ENCODE results near the gene ACTR2.

Gene ACTR2

DNA sequence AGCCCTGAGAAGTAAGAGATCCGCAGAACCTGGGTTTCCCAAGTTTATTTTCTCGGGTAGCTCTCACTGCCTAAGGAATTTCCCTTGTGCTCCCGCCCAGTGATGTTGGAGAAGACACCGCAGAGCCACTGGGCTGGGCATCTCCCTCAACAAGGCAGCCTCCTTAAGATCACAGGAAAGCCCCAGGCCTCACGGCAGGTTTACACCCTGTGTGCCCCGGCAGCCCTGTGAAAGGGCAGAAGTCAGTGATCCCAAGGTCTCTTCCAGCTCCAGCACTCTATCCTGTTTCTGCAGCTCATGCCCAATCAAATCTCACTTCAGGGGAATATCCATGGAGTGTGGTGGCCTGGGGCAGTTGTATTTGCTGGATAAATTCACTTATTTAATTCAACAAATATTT, 66.5 kb downstream of the ACTR2 start:
- Histone ChIP-seq H3K27ac (ENCODE audit: extremely low read depth, low read depth, low read length) (no peak overlapping the region), H3K4me1 (ENCODE audit: control insufficient read depth, insufficient read depth, low read length) (no peaks in the 10 kb centered on the region; the same call in 1 of the 2 replicates), H3K36me3 (ENCODE audit: control insufficient read depth in 2 of 2, insufficient read depth in 1 of 2, low read length in 2 of 2) (no peaks in the 10 kb centered on the region), H3K9me3 (ENCODE audit: control insufficient read depth, insufficient read depth, low read depth, low read length) (no peaks in the 10 kb centered on the region), H3K4me3 (ENCODE audit: low read depth, low read length) (no peak overlapping the region)
- CTCF ChIA-PET, result interaction anchor here (0.6 to 1.2 kb wide), 2 partner anchors 16 to 1139 kb away, joined by 3 to 4 read pairs; no protein-coding TSS in a partner anchor
- POLR2A ChIA-PET, result interaction anchor here (0.7 kb wide), 1 partner anchor 467 kb away, joined by 3 read pairs; no protein-coding TSS in a partner anchor
- TF ChIP-seq, protein P1, sequence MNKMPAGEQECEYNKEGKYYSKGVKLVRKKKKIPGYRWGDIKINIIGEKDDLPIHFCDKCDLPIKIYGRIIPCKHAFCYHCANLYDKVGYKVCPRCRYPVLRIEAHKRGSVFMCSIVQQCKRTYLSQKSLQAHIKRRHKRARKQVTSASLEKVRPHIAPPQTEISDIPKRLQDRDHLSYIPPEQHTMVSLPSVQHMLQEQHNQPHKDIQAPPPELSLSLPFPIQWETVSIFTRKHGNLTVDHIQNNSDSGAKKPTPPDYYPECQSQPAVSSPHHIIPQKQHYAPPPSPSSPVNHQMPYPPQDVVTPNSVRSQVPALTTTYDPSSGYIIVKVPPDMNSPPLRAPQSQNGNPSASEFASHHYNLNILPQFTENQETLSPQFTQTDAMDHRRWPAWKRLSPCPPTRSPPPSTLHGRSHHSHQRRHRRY (tag by site-specific recombination; IDR thresholded peaks at IDR 0.05), result no peak
- no peak for TF ChIP-seq GLIS1 (tag by site-specific recombination; IDR thresholded peaks at IDR 0.05)
- TF ChIP-seq ZNF169 (tag by site-specific recombination; IDR thresholded peaks at IDR 0.05), result no peak
- TF ChIP-seq ZNF354C (tag by site-specific recombination; IDR thresholded peaks at IDR 0.05; ENCODE audit: borderline replicate concordance, low read depth), result no peak
- TF ChIP-seq ZFHX2 (tag by site-specific recombination; conservative IDR thresholded peaks at IDR 0.05), result no peak
- TF ChIP-seq YY1 (tag by site-specific recombination; IDR thresholded peaks at IDR 0.05), result no peak
- TF ChIP-seq, protein P2, sequence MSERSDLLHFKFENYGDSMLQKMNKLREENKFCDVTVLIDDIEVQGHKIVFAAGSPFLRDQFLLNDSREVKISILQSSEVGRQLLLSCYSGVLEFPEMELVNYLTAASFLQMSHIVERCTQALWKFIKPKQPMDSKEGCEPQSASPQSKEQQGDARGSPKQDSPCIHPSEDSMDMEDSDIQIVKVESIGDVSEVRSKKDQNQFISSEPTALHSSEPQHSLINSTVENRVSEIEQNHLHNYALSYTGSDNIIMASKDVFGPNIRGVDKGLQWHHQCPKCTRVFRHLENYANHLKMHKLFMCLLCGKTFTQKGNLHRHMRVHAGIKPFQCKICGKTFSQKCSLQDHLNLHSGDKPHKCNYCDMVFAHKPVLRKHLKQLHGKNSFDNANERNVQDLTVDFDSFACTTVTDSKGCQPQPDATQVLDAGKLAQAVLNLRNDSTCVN (tag by site-specific recombination; optimal IDR thresholded peaks at IDR 0.05), result no peak
- TF ChIP-seq OVOL3 (tag by site-specific recombination; IDR thresholded peaks at IDR 0.05), result no peak
- TF ChIP-seq ZNF664 (tag by site-specific recombination; IDR thresholded peaks at IDR 0.05), result no peak
- TF ChIP-seq ZNF473 (tag by site-specific recombination; IDR thresholded peaks at IDR 0.05), result no peak
- TF ChIP-seq, protein P3, sequence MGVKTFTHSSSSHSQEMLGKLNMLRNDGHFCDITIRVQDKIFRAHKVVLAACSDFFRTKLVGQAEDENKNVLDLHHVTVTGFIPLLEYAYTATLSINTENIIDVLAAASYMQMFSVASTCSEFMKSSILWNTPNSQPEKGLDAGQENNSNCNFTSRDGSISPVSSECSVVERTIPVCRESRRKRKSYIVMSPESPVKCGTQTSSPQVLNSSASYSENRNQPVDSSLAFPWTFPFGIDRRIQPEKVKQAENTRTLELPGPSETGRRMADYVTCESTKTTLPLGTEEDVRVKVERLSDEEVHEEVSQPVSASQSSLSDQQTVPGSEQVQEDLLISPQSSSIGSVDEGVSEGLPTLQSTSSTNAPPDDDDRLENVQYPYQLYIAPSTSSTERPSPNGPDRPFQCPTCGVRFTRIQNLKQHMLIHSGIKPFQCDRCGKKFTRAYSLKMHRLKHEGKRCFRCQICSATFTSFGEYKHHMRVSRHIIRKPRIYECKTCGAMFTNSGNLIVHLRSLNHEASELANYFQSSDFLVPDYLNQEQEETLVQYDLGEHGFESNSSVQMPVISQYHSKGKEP (tag by site-specific recombination; IDR thresholded peaks at IDR 0.05), result no peak
- no peak for TF ChIP-seq ZNF394 (tag by site-specific recombination; IDR thresholded peaks at IDR 0.05; ENCODE audit: borderline replicate concordance)
- TF ChIP-seq ZNF555 (tag by site-specific recombination; conservative IDR thresholded peaks at IDR 0.05), result no peak
- no peak for TF ChIP-seq GLI4 (tag by site-specific recombination; IDR thresholded peaks at IDR 0.05)
- TF ChIP-seq IKZF3 (tag by site-specific recombination; IDR thresholded peaks at IDR 0.05), result no peak
- TF ChIP-seq BCL11B (tag by site-specific recombination; IDR thresholded peaks at IDR 0.05; ENCODE audit: low read depth), result no peak

DNA sequence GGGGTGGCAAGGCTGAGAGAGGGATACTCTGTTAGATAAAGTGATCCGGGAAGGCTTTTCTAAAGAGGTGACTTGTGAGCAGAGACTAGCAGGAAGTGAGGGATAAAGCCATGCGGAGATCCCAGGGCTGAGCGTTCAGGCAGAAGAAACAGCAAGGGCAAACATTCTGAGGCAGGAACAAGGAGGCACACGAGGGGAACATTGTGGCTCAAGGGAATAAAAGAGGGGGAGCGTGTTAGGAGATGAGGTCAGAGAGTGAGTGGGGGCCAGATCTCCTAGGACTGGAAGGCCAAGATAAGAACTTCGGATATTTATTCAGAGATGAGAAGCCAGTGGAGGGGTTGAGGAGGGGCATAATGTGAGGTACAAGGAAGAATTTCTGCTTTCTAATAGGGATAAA, 67.1 kb downstream of the ACTR2 start:
- H3K4me1 ChIP-seq (ENCODE audit: control insufficient read depth, insufficient read depth, low read length), result no peaks in the 10 kb centered on the region; the same call in 1 of the 2 replicates
- POLR2A ChIA-PET, result no interaction called here
- H3K36me3 ChIP-seq (ENCODE audit: control insufficient read depth in 2 of 2, insufficient read depth in 1 of 2, low read length in 2 of 2), result no peaks in the 10 kb centered on the region
- no peak overlapping the region for H3K27ac ChIP-seq (ENCODE audit: extremely low read depth, low read depth, low read length)
- CTCF ChIA-PET, result interaction anchor here (1.2 kb wide), 1 partner anchor 17 kb away, joined by 4 read pairs; no protein-coding TSS in a partner anchor
- H3K4me3 ChIP-seq (ENCODE audit: low read depth, low read length), result no peak overlapping the region
- no peaks in the 10 kb centered on the region for H3K9me3 ChIP-seq (ENCODE audit: control insufficient read depth, insufficient read depth, low read depth, low read length)
- TF ChIP-seq ZNF626 (tag by site-specific recombination; IDR thresholded peaks at IDR 0.05) (no peak), ZSCAN30 (tag by site-specific recombination; IDR thresholded peaks at IDR 0.05) (no peak), ZBTB20 (tag by site-specific recombination; IDR thresholded peaks at IDR 0.05) (0 out of 2 replicates have a peak, but pooled peaks have one; percentile 33), ZNF174 (tag by site-specific recombination; IDR thresholded peaks at IDR 0.05) (no peak), ZNF416 (tag by site-specific recombination; IDR thresholded peaks at IDR 0.05) (no peak), WT1 (tag by site-specific recombination; IDR thresholded peaks at IDR 0.05) (no peak), ZNF561 (tag by site-specific recombination; IDR thresholded peaks at IDR 0.05; ENCODE audit: borderline replicate concordance) (no peak), KLF7 (tag by site-specific recombination; IDR thresholded peaks at IDR 0.05; ENCODE audit: borderline replicate concordance) (no peak), ZNF133 (tag by site-specific recombination; IDR thresholded peaks at IDR 0.05) (no peak), GLIS1 (tag by site-specific recombination; IDR thresholded peaks at IDR 0.05) (0 out of 2 replicates have a peak, but pooled peaks have one; percentile 7)
- TF ChIP-seq, protein P4, sequence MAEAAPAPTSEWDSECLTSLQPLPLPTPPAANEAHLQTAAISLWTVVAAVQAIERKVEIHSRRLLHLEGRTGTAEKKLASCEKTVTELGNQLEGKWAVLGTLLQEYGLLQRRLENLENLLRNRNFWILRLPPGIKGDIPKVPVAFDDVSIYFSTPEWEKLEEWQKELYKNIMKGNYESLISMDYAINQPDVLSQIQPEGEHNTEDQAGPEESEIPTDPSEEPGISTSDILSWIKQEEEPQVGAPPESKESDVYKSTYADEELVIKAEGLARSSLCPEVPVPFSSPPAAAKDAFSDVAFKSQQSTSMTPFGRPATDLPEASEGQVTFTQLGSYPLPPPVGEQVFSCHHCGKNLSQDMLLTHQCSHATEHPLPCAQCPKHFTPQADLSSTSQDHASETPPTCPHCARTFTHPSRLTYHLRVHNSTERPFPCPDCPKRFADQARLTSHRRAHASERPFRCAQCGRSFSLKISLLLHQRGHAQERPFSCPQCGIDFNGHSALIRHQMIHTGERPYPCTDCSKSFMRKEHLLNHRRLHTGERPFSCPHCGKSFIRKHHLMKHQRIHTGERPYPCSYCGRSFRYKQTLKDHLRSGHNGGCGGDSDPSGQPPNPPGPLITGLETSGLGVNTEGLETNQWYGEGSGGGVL (tag by site-specific recombination; IDR thresholded peaks at IDR 0.05), result peak; percentile 60; the same call in 1 of the 2 replicates
- TF ChIP-seq, protein P5, sequence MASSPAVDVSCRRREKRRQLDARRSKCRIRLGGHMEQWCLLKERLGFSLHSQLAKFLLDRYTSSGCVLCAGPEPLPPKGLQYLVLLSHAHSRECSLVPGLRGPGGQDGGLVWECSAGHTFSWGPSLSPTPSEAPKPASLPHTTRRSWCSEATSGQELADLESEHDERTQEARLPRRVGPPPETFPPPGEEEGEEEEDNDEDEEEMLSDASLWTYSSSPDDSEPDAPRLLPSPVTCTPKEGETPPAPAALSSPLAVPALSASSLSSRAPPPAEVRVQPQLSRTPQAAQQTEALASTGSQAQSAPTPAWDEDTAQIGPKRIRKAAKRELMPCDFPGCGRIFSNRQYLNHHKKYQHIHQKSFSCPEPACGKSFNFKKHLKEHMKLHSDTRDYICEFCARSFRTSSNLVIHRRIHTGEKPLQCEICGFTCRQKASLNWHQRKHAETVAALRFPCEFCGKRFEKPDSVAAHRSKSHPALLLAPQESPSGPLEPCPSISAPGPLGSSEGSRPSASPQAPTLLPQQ (tag by site-specific recombination; IDR thresholded peaks at IDR 0.05), result no peak
- TF ChIP-seq, protein P6, sequence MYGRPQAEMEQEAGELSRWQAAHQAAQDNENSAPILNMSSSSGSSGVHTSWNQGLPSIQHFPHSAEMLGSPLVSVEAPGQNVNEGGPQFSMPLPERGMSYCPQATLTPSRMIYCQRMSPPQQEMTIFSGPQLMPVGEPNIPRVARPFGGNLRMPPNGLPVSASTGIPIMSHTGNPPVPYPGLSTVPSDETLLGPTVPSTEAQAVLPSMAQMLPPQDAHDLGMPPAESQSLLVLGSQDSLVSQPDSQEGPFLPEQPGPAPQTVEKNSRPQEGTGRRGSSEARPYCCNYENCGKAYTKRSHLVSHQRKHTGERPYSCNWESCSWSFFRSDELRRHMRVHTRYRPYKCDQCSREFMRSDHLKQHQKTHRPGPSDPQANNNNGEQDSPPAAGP (tag by site-specific recombination; IDR thresholded peaks at IDR 0.05), result no peak
